Measurements from ENCODE around the gene RSPH1.

The RSPH1 gene

DNA sequence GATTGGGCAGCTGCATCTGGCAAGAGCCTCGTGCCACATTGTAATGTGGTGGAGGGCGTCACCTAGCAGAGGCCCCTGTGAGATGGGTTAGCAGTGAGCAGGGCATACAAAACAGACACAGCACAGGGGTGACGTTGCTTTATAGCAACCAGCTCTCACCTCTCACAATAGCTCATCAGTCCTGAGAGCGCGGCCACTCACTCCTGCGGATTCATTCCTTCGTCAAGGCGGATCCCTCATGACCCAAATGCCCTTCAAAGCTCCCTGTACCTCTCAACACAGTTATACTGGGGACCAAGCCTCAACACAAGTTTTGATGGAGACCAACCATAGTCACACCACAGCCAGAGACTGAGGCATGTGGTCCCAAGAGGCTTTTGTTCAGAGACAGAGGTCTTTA is 40.6 kb upstream of the RSPH1 start:
- no peaks in the 10 kb centered on the region for H3K27me3 Mint-ChIP-seq
- H3K9me3 Mint-ChIP-seq: no peaks in the 10 kb centered on the region
- ATAC-seq (ENCODE audit: low read depth): no peak
- DNase-seq (ENCODE audit: low spot score in 2 of 2): no peak
- peaks cover 41% of the 10 kb centered on the region for H3K4me1 Mint-ChIP-seq
- H3K36me3 Mint-ChIP-seq: peaks cover 19% of the 10 kb centered on the region
- H3K27ac Mint-ChIP-seq: peak overlapping the region; percentile 99
- H3K4me3 Mint-ChIP-seq: no peak overlapping the region

DNA sequence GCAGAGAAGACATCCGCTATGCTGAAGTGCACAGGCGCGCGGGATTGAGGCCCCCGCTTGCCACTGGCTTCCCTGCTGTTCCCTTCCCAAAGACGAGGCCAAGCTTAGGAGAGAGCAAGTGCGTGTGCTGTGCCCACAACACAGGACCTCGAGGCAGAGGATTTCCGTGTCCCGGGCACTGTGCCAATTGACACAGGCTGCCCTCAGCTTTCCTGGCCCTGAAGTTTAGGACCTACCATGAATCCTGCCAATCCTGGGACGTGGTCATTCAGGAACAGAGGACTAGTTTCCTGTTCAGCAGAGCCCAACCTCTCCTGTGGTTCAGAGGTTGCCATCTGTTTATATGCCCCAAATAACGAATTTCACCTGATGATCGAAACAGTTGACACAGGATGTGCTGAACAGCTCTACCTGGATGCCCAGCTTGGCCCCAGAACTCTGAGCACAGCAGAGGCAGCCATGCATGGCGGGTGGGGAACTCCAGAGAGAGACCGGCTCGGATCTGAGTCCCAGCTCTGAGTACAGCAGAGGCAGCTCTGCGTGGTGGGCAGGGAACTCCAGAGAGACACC is 39.7 kb upstream of the RSPH1 start:
- H3K9me3 Mint-ChIP-seq: no peaks in the 10 kb centered on the region
- no peaks in the 10 kb centered on the region for H3K27me3 Mint-ChIP-seq
- H3K36me3 Mint-ChIP-seq: peaks cover 22% of the 10 kb centered on the region
- H3K4me3 Mint-ChIP-seq: peak overlapping the region; percentile 75
- DNase-seq (ENCODE audit: low spot score in 2 of 2): peak; percentile 74 to 81
- H3K27ac Mint-ChIP-seq: peak overlapping the region; percentile 99
- peak; percentile 76 for ATAC-seq (ENCODE audit: low read depth)
- peaks cover 44% of the 10 kb centered on the region for H3K4me1 Mint-ChIP-seq

DNA sequence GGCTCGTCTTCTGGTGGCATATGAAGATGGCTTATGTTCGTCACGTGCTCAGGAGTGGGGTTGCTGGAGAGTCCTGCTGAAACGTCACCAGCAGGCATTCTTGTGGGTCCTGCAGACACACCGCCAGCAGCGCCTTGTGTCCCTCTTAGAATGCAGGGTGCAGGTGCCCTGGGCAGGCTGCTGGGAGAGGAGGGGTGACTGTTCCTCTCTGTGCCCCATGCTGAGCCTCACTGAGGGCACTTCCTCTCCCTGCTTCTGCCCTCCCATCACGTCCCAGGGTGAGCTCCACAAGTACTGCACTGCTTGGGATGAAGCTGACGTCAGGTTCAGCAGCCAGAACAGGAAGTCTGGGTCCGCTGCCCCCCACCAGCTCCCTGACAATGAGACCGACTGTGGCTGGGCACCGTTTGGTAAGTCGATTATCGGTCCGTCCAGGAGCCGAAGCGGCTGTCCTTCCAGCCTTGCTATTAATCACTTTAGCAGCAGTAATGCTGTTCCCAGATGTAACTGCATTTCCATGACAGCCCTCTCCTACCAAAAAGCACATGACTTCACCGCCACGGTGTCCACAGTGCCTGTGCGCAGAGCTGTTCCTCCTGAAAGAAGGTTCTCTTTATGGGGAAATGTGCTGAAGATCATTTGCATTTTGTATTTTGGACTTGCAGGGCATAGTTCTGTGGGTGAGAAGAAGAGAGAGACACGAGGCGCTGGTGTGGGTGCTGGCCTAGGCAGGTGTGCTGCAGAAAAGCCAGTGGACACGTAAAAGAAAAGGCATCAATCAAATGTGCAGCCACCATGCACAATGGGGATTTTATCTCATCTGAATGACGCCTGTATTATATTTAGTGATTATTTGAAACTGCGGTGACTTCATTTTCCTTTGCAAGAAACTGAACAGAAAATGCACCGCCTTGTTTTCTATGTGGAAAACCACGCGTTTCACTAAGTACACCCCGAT is 38.7 kb upstream of the RSPH1 start:
- H3K4me3 Mint-ChIP-seq: peak overlapping the region; percentile 75
- DNase-seq (ENCODE audit: low spot score in 2 of 2): peak; percentile 58 to 63
- peak overlapping the region; percentile 99 for H3K27ac Mint-ChIP-seq
- ATAC-seq (ENCODE audit: low read depth): peak; percentile 59
- peaks cover 54% of the 10 kb centered on the region for H3K4me1 Mint-ChIP-seq
- no peaks in the 10 kb centered on the region for H3K9me3 Mint-ChIP-seq
- no peaks in the 10 kb centered on the region for H3K27me3 Mint-ChIP-seq
- peaks cover 17% of the 10 kb centered on the region for H3K36me3 Mint-ChIP-seq

DNA sequence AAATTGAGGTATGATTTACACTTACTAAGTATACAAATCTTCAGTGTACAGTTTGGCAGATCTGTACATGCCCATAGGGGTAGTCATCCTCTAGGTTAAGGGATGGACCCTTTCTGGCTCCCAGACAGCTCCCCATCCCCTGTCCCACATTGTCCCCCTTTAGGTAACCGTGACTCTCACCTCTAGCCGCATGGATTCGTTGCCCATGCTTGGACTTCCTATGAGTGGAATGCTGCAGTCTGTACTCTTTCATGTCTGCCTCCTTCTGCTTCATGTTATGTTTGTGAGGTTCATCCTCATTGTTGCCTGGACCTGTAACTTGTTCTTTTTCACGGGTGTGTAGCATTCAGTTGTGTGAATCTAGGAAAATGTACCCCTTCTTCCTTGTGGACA is 37.9 kb upstream of the RSPH1 start:
- Mint-ChIP-seq H3K4me1 (peaks cover 57% of the 10 kb centered on the region), H3K4me3 (peak overlapping the region; percentile 75)
- no peak for ATAC-seq (ENCODE audit: low read depth)

DNA sequence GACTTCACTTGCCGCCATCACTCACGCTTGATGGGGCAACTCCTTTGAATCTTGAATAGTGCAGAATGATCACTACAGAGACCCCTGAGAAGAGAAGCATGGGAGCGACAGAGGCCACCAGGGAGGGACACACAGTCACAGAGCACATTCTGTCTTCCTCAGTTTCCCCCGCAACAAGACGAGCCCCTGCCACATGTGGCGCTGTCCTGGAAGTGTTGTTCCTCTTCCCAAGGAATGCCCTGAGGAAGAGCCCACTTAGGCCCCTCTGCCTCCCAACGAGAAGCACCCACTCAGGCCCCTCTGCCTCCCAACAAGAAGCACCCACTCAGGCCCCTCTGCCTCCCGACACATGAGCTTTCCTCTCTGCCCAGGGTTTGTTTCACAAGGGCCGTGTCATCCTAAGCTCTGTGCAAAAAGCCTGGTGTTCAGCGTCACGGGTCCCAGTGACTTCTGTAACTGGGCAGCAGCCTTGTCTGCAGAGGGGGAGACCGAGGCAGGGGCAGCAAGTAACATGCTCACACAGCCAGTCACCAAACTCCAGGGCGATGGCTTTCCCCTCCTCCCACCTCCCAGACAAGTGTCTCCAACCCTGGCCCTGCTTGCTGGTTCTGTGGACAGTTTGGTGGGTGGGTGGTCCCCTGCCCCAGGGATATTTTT is 37.4 kb upstream of the RSPH1 start:
- Mint-ChIP-seq H3K36me3 (peaks cover 12% of the 10 kb centered on the region), H3K27me3 (no peaks in the 10 kb centered on the region), H3K27ac (peak overlapping the region; percentile 99), H3K4me3 (no peak overlapping the region), H3K9me3 (no peaks in the 10 kb centered on the region), H3K4me1 (peaks cover 57% of the 10 kb centered on the region)
- DNase-seq (ENCODE audit: low spot score in 2 of 2) (no peak), ATAC-seq (ENCODE audit: low read depth) (no peak)

More for the DNA sequence above, 37.9 kb upstream of the RSPH1 start:
- H3K27ac Mint-ChIP-seq: peak overlapping the region; percentile 99
- peaks cover 12% of the 10 kb centered on the region for H3K36me3 Mint-ChIP-seq
- DNase-seq (ENCODE audit: low spot score in 2 of 2): no peak
- no peaks in the 10 kb centered on the region for H3K9me3 Mint-ChIP-seq
- H3K27me3 Mint-ChIP-seq: no peaks in the 10 kb centered on the region

DNA sequence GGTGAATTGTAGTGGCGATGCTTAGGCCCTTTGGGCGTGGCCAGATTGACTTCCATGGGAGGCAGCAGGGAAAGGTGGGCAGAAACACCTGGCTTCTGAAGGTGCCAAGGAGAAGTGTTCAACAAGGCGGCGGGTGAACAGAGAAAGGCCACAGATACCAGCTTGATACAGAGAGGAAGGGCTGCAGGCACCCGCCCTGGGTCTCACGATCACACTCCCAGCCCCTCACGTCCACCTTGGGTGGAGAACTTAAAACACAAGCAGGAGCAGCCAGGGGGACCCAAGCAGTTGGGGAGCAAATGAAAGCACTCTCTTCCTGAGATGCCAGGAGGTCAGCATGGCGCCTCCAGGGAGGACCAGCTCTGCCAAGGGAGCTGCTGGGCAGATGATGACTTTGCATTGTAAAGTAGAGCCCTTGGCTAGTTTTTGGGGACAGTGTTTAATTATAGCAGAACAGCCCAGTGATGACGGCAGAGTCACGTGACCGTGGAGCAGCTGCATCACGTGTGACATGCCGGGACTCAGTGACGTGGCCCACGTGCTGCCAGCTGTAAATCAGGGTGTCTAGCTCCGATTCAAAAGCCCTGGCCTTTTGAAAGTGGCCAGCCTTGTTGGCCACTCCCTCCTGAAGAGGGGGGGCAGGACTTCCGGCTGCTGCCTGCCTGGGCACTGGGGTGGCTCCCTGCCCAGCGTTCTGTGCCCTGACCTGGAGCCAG is 36.6 kb upstream of the RSPH1 start:
- H3K4me3 Mint-ChIP-seq: no peak overlapping the region
- peak overlapping the region; percentile 99 for H3K27ac Mint-ChIP-seq
- peak; percentile 54 to 60 for DNase-seq (ENCODE audit: low spot score in 2 of 2)
- no peaks in the 10 kb centered on the region for H3K27me3 Mint-ChIP-seq
- peaks cover 62% of the 10 kb centered on the region for H3K4me1 Mint-ChIP-seq
- ATAC-seq (ENCODE audit: low read depth): peak; percentile 34
- peaks cover 12% of the 10 kb centered on the region for H3K36me3 Mint-ChIP-seq
- H3K9me3 Mint-ChIP-seq: no peaks in the 10 kb centered on the region

DNA sequence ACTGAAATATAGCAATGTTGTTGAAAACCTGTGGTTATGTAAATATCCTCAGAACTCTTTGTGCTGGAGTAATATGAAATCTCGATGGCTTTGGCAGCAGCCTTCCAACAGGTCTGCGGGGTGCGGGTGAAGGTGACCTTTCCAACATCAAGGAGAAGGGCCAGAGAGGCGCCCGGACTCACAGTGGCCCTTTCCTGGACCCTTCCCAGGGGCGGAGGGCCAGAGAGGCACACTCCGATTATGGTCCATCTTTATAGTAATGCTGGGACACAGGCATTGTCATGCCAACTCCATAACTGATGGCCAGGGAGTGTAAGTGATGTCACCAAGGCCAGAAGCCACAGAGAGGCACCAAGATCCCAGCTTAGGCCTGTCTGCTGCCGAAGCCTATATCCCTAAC is 35.7 kb upstream of the RSPH1 start:
- Mint-ChIP-seq H3K4me3 (no peak overlapping the region), H3K27me3 (no peaks in the 10 kb centered on the region), H3K27ac (peak overlapping the region; percentile 99), H3K4me1 (peaks cover 67% of the 10 kb centered on the region), H3K36me3 (peaks cover 11% of the 10 kb centered on the region), H3K9me3 (no peaks in the 10 kb centered on the region)
- DNase-seq (ENCODE audit: low spot score in 2 of 2): no peak
- no peak for ATAC-seq (ENCODE audit: low read depth)

DNA sequence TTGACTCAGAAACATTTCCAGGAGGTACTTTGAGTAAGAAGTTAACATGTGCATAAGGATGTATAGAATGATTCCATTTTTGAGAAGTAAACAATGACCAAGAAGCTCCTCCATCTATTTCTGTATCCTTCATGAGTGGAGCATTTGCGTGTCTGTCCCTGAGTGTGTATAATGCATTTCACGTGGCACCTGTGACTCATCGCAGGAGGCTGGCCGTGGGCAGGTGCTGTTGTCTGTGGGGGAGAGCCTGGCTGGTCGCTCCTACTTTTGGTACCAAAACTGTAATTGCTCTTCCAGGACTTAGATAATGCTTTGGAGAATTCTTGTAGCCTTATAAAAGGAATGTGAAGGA is 34.1 kb upstream of the RSPH1 start:
- Mint-ChIP-seq H3K27me3 (no peaks in the 10 kb centered on the region), H3K36me3 (peaks cover 15% of the 10 kb centered on the region), H3K4me1 (peaks cover 62% of the 10 kb centered on the region), H3K4me3 (no peak overlapping the region), H3K9me3 (no peaks in the 10 kb centered on the region), H3K27ac (peak overlapping the region; percentile 60)
- DNase-seq (ENCODE audit: low spot score in 2 of 2) (no peak), ATAC-seq (ENCODE audit: low read depth) (no peak)

DNA sequence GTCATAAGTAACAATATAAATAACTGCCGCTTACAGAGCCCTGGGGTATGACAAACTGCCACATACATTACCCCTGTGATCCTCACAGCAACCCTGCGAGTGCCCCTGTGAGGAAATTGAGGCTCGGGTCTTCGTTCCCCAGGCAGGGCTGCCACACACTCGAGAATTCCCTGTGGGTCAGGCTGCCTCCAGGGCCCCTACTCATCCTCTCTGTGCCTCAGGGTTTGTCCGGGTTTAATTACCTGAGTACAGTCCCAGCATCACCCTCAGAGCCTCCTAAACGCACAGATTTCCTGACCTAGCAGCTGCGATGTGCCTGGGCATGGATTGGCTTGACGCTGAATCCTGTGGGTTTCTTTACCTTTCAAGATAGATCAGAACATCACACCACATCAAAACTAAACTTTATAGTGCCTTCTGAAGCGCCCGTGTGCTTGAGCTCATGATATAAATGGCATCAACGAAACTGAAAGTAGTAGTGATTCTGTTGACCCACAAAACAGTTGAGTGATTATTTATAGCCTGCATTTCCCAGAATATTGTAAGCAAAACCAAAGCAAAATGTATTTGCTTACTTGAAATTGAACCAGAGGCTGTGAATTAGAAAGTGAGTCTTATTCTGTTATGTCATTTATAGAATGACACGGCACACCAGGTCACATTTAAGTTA is 31.6 kb upstream of the RSPH1 start:
- Mint-ChIP-seq H3K9me3 (no peaks in the 10 kb centered on the region), H3K36me3 (peaks cover 22% of the 10 kb centered on the region), H3K27me3 (no peaks in the 10 kb centered on the region), H3K4me1 (peaks cover 64% of the 10 kb centered on the region), H3K4me3 (peak overlapping the region; percentile 83), H3K27ac (peak overlapping the region; percentile 100)
- DNase-seq (ENCODE audit: low spot score in 2 of 2) (peak in 1 of 2 donors; percentile 26), ATAC-seq (ENCODE audit: low read depth) (peak; percentile 10)

DNA sequence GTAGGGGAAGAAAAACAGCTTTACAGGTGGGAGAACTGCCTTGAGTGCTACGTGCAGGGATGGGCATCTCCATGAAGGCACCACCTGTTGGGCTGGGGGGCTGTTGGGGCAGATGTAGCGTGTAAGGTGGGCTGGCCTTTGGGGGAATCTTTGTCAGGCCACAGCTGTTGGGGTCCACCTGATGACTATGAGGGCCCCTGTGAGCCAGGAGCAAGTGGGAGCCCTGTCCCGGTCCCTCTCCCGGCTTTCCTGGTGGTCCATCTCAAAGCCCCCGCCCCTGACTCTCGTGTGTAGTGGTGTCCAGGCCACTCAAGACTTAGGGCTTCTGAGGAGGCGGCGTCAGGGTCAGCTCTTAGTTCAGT is 31.1 kb upstream of the RSPH1 start:
- Mint-ChIP-seq H3K27me3 (no peaks in the 10 kb centered on the region), H3K36me3 (peaks cover 19% of the 10 kb centered on the region), H3K4me1 (peaks cover 59% of the 10 kb centered on the region), H3K27ac (peak overlapping the region; percentile 100), H3K4me3 (peak overlapping the region; percentile 83), H3K9me3 (no peaks in the 10 kb centered on the region)
- DNase-seq (ENCODE audit: low spot score in 2 of 2) (no peak), ATAC-seq (ENCODE audit: low read depth) (no peak)

DNA sequence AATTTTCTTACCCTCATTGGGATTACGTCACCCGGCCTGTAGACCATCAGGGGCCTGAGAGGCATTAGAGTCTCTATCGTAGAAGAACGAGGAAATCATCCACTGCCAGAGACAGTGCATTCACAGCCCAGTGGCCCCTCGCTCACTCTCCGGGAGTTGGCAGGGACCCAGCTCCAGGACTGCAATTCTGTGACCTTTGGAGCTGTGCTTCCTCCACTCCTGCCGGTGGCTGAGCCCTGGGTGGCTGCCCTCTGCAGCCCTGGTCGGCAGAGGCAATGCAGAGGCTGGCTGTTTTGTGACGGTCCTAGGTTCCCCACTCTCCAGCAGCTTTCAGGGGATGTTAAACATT is 30.3 kb upstream of the RSPH1 start:
- no peaks in the 10 kb centered on the region for H3K27me3 Mint-ChIP-seq
- DNase-seq (ENCODE audit: low spot score in 2 of 2) (no peak), ATAC-seq (ENCODE audit: low read depth) (no peak)
- H3K27ac Mint-ChIP-seq: peak overlapping the region; percentile 100
- peaks cover 62% of the 10 kb centered on the region for H3K4me1 Mint-ChIP-seq
- H3K36me3 Mint-ChIP-seq: peaks cover 22% of the 10 kb centered on the region
- peak overlapping the region; percentile 50 for H3K4me3 Mint-ChIP-seq
- no peaks in the 10 kb centered on the region for H3K9me3 Mint-ChIP-seq

DNA sequence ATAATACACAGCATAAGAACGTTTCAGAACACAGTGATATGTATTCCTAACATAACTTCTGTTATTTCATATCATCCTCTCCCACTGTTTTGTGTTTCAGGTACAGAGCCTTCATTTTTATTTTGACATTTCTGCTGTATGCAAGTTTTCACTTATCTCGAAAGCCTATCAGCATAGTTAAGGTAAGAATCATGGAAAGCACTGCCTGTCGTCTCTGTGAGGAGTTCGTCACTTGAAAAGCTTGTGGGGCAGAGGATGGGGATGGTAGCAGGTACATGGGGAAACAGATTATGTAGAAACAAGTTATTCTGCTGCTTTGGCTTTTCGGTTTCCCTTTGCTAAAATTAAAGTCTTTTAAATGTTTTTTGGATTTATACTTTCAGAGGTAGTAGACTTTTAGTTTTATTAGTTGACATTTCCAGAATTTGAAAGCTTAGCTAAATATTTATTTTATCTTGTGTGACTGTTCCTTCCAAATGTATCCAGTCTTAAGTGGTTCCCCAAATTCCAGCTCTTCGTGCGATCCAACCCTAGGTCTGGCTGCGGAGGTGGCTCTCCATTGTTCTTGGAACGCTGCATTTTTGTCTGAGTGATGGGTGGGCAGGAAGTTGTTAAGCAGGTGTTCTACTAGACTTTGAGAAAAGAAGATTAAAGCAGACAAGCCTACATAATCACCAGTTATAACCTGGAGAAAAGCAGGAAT is 29.8 kb upstream of the RSPH1 start:
- DNase-seq (ENCODE audit: low spot score in 2 of 2) (no peak), ATAC-seq (ENCODE audit: low read depth) (no peak)
- Mint-ChIP-seq H3K27me3 (no peaks in the 10 kb centered on the region), H3K4me1 (peaks cover 60% of the 10 kb centered on the region), H3K36me3 (peaks cover 21% of the 10 kb centered on the region), H3K4me3 (peak overlapping the region; percentile 50), H3K9me3 (no peaks in the 10 kb centered on the region), H3K27ac (peak overlapping the region; percentile 100)

DNA sequence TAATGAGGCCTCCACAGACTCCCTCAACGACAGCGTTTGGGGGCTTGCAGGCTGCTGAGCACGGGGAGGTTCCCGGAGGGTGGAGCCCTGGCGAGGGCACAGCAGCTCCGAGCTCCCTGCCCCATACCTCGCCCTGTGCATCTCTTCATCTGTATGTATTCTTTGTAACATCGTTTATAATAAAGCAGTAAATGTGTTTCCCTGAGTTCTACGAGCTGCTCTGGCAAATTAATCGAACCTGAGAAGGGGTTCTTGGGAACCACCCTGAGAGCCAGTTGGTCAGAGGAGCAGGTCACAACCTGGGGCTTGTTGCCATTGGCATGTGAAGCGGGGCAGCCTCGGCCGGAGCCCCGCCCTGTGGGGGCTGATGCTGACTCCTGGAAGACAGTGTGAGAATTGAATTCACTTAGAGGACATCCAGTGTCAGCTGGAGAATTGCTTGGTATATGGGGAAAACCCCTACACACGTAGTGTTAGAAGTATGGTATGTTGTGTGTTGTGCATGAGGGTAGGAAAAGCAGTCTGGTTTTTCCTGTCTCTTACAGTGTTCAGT is 29.1 kb upstream of the RSPH1 start:
- H3K4me3 Mint-ChIP-seq: peak overlapping the region; percentile 86
- ATAC-seq (ENCODE audit: low read depth): peak; percentile 16
- H3K4me1 Mint-ChIP-seq: peaks cover 57% of the 10 kb centered on the region
- no peaks in the 10 kb centered on the region for H3K27me3 Mint-ChIP-seq
- DNase-seq (ENCODE audit: low spot score in 2 of 2): no peak
- no peaks in the 10 kb centered on the region for H3K9me3 Mint-ChIP-seq
- H3K27ac Mint-ChIP-seq: peak overlapping the region; percentile 100
- peaks cover 22% of the 10 kb centered on the region for H3K36me3 Mint-ChIP-seq
